Lung (tissue), 12 donors: Measurements from ENCODE around the gene SFXN3. TPM values are rescaled to one million over a fixed set of nuclear protein-coding genes. Genes with fewer than 3 reads are reported as not detected.

Experiments
- ATAC-seq: fragments of 200-7000 bp; cut with Tn5 transposase; one replicate; pipeline ENCODE4 v1.9.1; 2020; ENCODE audit warnings: moderate number of reproducible peaks; ENCODE audit not compliant: insufficient read depth, low FRiP score
- DNase-seq, 3 donors: peaks; one replicate each; pipeline ENCODE4 v3.0.0-alpha.2; 2013 to 2017
- H3K27ac ChIP-seq, 2 donors: one replicate each; pipeline ENCODE4 v1.5.1; 2013; ENCODE audit warnings: mild to moderate bottlenecking in 2 of 2, moderate library complexity in 2 of 2, control low read depth in 1 of 2, inconsistent platforms in 1 of 2, low read depth in 1 of 2, low read length in 1 of 2
- H3K27me3 ChIP-seq, 3 donors: one replicate each; pipeline ENCODE4 v1.5.1; 2013; ENCODE audit warnings: low read length in 2 of 3; ENCODE audit not compliant: control insufficient read depth in 3 of 3, insufficient read depth in 3 of 3
- H3K36me3 ChIP-seq, 4 donors: one replicate each; pipeline ENCODE4 v1.5.1; 2013; ENCODE audit warnings: low read length in 4 of 4, mild to moderate bottlenecking in 1 of 4, moderate library complexity in 1 of 4; ENCODE audit not compliant: control insufficient read depth in 4 of 4, insufficient read depth in 4 of 4
- H3K4me1 ChIP-seq, 5 donors: one replicate each; pipeline ENCODE4 v1.5.1; 2013; ENCODE audit warnings: low read length in 5 of 5, mild to moderate bottlenecking in 2 of 5, moderate library complexity in 1 of 5; ENCODE audit not compliant: control insufficient read depth in 5 of 5, insufficient read depth in 5 of 5
- H3K4me3 ChIP-seq: one replicate; pipeline ENCODE4 v1.5.1; 2013; ENCODE audit warnings: mild to moderate bottlenecking, control low read depth, moderate library complexity
- H3K9ac ChIP-seq, 2 donors: one replicate each; pipeline ENCODE4 v1.5.1; 2013; ENCODE audit warnings: low read length in 2 of 2, control low read depth in 1 of 2; ENCODE audit not compliant: insufficient read depth in 1 of 2
- H3K9me3 ChIP-seq, 4 donors: one replicate each; pipeline ENCODE4 v1.5.1; 2013; ENCODE audit warnings: low read length in 3 of 4, mild to moderate bottlenecking in 1 of 4, moderate library complexity in 1 of 4; ENCODE audit not compliant: control insufficient read depth in 4 of 4, insufficient read depth in 3 of 4
- WGBS, 2 donors: extraction: QIAGEN DNeasy Blood & Tissue Kit; methylation state at CpG; one replicate each; pipeline ENCODE4 v1.1.7; 2013; 5-methylcytosine and 5-hydroxymethylcytosine counted together
- polyA plus RNA-seq, 2 donors: library from polyadenylated mRNA; stranded (reverse); fragments of 200-250 nt; gene quantifications; one replicate each; pipeline ENCODE4 v1.2.1, GENCODE V29; 2013
- total RNA-seq, 2 donors: library from RNA; depleted of rRNA in 1 of 2; stranded (reverse); fragments of >200 nt in 1 of 2; gene quantifications; one replicate each; pipeline ENCODE4 v1.2.1, GENCODE V29; 2014 to 2021
- TF ChIP-seq, protein P1 (sequence below): IDR thresholded peaks from 2 replicates; pipeline ENCODE4 v1.5.1; 2012; ENCODE audit warnings: mild to moderate bottlenecking; ENCODE audit errors: control extremely low read depth, extremely low read depth
- donor health status: control.
- donor health status: control.
- donor health status: Bipolar disorder and iron deficiency.
- donor health status: healthy.
- donor health status: DM: yes; HTN: yes; CAD: no.

Gene SFXN3
- total and polyA plus RNA-seq, 4 donors = 36.4 to 95.8 (median 39.6) TPM

GRCh38 chr10:101012525-101013364 lies 18.3 kb upstream of the SFXN3 start:
- WGBS, 2 donors = 18 to 19% methylated on average over 14 of the region's 14 CpGs
- Histone ChIP-seq H3K4me3 (no peak overlapping the region), H3K27me3 (peaks cover 2 to 4% (median 4%) of the 10 kb centered on the region in 3 donors), H3K9me3 (no peaks in the 10 kb centered on the region), H3K4me1 (peaks cover 0 to 20% (median 9%) of the 10 kb centered on the region in 5 donors), H3K36me3 (peaks cover 0 to 2% (median 0%) of the 10 kb centered on the region in 4 donors), H3K9ac (no peak overlapping the region), H3K27ac (peak overlapping the region in 1 of 2 donors; percentile 68)
- TF ChIP-seq, protein P1, sequence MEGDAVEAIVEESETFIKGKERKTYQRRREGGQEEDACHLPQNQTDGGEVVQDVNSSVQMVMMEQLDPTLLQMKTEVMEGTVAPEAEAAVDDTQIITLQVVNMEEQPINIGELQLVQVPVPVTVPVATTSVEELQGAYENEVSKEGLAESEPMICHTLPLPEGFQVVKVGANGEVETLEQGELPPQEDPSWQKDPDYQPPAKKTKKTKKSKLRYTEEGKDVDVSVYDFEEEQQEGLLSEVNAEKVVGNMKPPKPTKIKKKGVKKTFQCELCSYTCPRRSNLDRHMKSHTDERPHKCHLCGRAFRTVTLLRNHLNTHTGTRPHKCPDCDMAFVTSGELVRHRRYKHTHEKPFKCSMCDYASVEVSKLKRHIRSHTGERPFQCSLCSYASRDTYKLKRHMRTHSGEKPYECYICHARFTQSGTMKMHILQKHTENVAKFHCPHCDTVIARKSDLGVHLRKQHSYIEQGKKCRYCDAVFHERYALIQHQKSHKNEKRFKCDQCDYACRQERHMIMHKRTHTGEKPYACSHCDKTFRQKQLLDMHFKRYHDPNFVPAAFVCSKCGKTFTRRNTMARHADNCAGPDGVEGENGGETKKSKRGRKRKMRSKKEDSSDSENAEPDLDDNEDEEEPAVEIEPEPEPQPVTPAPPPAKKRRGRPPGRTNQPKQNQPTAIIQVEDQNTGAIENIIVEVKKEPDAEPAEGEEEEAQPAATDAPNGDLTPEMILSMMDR = peak; percentile 89
- peak; percentile 90 to 92 (median 90) for DNase-seq
- peak; percentile 91 for ATAC-seq

DNA sequence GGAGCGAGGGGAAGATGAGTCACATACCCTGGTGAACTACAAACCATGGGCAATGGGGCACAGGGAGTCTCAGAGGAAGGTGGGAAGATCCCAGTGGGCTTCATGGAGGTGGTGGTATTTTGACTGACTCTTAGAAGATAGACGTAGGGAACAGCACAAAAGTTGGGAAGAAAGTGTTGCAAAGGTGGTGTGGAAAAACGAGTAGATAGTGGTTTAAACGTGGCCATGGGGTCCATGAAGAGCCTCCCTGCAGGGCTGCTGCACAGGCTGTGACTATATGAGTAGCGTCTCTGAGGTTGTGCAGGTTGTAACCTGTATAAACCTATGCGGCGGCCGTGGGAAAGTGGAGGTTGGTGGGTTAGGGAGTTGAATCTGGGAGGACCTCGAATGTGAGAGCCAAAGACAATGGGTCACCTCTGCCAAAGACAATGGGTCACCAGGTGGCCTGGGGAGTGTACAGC lies 17.6 kb upstream of the SFXN3 start:
- H3K27me3 ChIP-seq = peaks cover 2 to 11% (median 7%) of the 10 kb centered on the region in 3 donors
- ATAC-seq (no peak), DNase-seq (no peak)
- H3K4me3 ChIP-seq = no peak overlapping the region
- H3K36me3 ChIP-seq = no peaks in the 10 kb centered on the region
- peaks cover 0 to 19% (median 3%) of the 10 kb centered on the region in 5 donors for H3K4me1 ChIP-seq
- peak overlapping the region in 1 of 2 donors; percentile 68 for H3K27ac ChIP-seq
- no peaks in the 10 kb centered on the region for H3K9me3 ChIP-seq
- TF ChIP-seq, protein P1 = no peak
- no peak overlapping the region for H3K9ac ChIP-seq
- 51 to 64% methylated on average over 9 of the region's 9 CpGs for WGBS, 2 donors

- TF ChIP-seq, protein P1 = peak; percentile 92
These were observed 16.7 kb upstream of the SFXN3 start for GRCh38 chr10:101014230-101014884.

More at GRCh38 chr10:101014230-101014884, 16.7 kb upstream of the SFXN3 start:
- Histone ChIP-seq H3K4me1 (peaks cover 0 to 17% (median 9%) of the 10 kb centered on the region in 5 donors), H3K9ac (no peak overlapping the region), H3K4me3 (no peak overlapping the region), H3K36me3 (no peaks in the 10 kb centered on the region), H3K27ac (no peak overlapping the region), H3K9me3 (no peaks in the 10 kb centered on the region), H3K27me3 (peaks cover 2 to 14% (median 7%) of the 10 kb centered on the region in 3 donors)
- DNase-seq = peak; percentile 72 to 80 (median 75)
- 19 to 20% methylated on average over 11 of the region's 11 CpGs for WGBS, 2 donors
- peak; percentile 55 for ATAC-seq
